Left lung (tissue), 10 donors: ENCODE data around the gene TBX3. TPM values are rescaled to one million over a fixed set of nuclear protein-coding genes. Genes with fewer than 3 reads are reported as not detected.

ENCODE experiments used
- ATAC-seq: fragments of 200-7000 bp; cut with Tn5 transposase; one replicate; pipeline ENCODE4 v1.9.1; 2020; ENCODE audit warnings: moderate library complexity
- DNase-seq, 4 donors: peaks; one replicate each; pipeline ENCODE4 v3.0.0-alpha.2; 2013 to 2020
- H3K27ac ChIP-seq, 2 donors: fragments of 200-600 bp; sonication (generic) in 1 of 2; one replicate each; pipeline versions ENCODE4 v1.5.0 to v1.8.0; 2020 to 2021
- H3K27me3 ChIP-seq, 2 donors: fragments of 200-600 bp; sonication (generic) in 1 of 2; one replicate each; pipeline versions ENCODE4 v1.5.0 to v1.8.0; 2020 to 2021
- H3K36me3 ChIP-seq, 2 donors: fragments of 200-600 bp; sonication (generic) in 1 of 2; one replicate each; pipeline versions ENCODE4 v1.5.0 to v1.8.0; 2020 to 2021
- H3K4me1 ChIP-seq, 2 donors: fragments of 200-600 bp; one replicate each; pipeline ENCODE4 v1.8.0; 2021
- H3K4me3 ChIP-seq, 2 donors: fragments of 200-600 bp; sonication (generic) in 1 of 2; one replicate each; pipeline versions ENCODE4 v1.5.0 to v1.8.0; 2020 to 2021; ENCODE audit warnings: mild to moderate bottlenecking in 1 of 2
- H3K9me3 ChIP-seq, 2 donors: fragments of 200-600 bp; sonication (generic) in 1 of 2; one replicate each; pipeline versions ENCODE4 v1.5.0 to v1.8.0; 2020 to 2021
- CTCF ChIP-seq, 2 donors: fragments of 200-600 bp; sonication (generic) in 1 of 2; IDR thresholded peaks; one replicate each; pipeline versions ENCODE4 v1.5.0 to v1.8.0; 2021; ENCODE audit warnings: antibody characterized with exemption in 2 of 2
- intact Hi-C, 2 donors: fragments of 100-400 bp; cut with DNase I; formaldehyde crosslinking; loops; one replicate each; pipeline versions ENCODE4 v1.11.2 to v1.14.2; 2022
- polyA plus RNA-seq, 6 donors: library from polyadenylated mRNA; unstranded; fragments of 120-200 nt; gene quantifications; one replicate each; pipeline ENCODE4 v1.2.1, GENCODE V29; 2013; ENCODE audit not compliant: insufficient read length in 6 of 6
- total RNA-seq, 2 donors: library from RNA; stranded (reverse); fragmentation: NEBNext Ultra II Directional; extraction: Animal tissue kit (Norgen Biotek cat#: 25700); gene quantifications; one replicate each; pipeline ENCODE4 v1.2.1, GENCODE V29; 2021
- donor health status: DM: no; HTN: yes; CAD: no.
- donor health status: DM: no; HTN: no; CAD: no.

The TBX3 gene
- total and polyA plus RNA-seq, 8 donors = 28.3 to 109 (median 104) TPM

GRCh38 chr12:114638790-114639435 is 45.1 kb downstream of the TBX3 start:
- Histone ChIP-seq H3K4me3 (no peak overlapping the region), H3K27ac (no peak overlapping the region), H3K36me3 (no peaks in the 10 kb centered on the region), H3K9me3 (no peaks in the 10 kb centered on the region), H3K4me1 (no peaks in the 10 kb centered on the region), H3K27me3 (no peaks in the 10 kb centered on the region)
- intact Hi-C loops = no loop called here
- TF ChIP-seq CTCF (IDR thresholded peaks at IDR 0.05) = no peak
- no peak for DNase-seq
- no peak for ATAC-seq

GRCh38 chr12:114636723-114637480 is 47.1 kb downstream of the TBX3 start:
- H3K36me3 ChIP-seq = no peaks in the 10 kb centered on the region
- H3K4me1 ChIP-seq = no peaks in the 10 kb centered on the region
- H3K9me3 ChIP-seq = no peaks in the 10 kb centered on the region
- no peak overlapping the region for H3K27ac ChIP-seq
- intact Hi-C loops = no loop called here
- TF ChIP-seq CTCF (IDR thresholded peaks at IDR 0.05) = no peak
- ATAC-seq (no peak), DNase-seq (no peak)
- H3K4me3 ChIP-seq = no peak overlapping the region
- H3K27me3 ChIP-seq = no peaks in the 10 kb centered on the region

- TF ChIP-seq CTCF (IDR thresholded peaks at IDR 0.05) = no peak
- Histone ChIP-seq H3K27ac (no peak overlapping the region), H3K36me3 (no peaks in the 10 kb centered on the region), H3K4me3 (no peak overlapping the region), H3K27me3 (no peaks in the 10 kb centered on the region), H3K9me3 (no peaks in the 10 kb centered on the region), H3K4me1 (no peaks in the 10 kb centered on the region)
- intact Hi-C loops = no loop called here
- ATAC-seq (no peak), DNase-seq (no peak)
These were observed 52.7 kb downstream of the TBX3 start for GRCh38 chr12:114631242-114631641.

- Histone ChIP-seq H3K4me3 (no peak overlapping the region), H3K4me1 (no peaks in the 10 kb centered on the region), H3K36me3 (no peaks in the 10 kb centered on the region), H3K27me3 (no peaks in the 10 kb centered on the region), H3K27ac (no peak overlapping the region), H3K9me3 (no peaks in the 10 kb centered on the region)
- intact Hi-C loops = loop anchor here in 1 of 2 donors (10.0 kb wide), 1 partner anchor 1287 kb away; no protein-coding TSS in a partner anchor
- TF ChIP-seq CTCF (IDR thresholded peaks at IDR 0.05) = no peak
- no peak for DNase-seq
- ATAC-seq = no peak
These were observed 55.8 kb downstream of the TBX3 start for GRCh38 chr12:114628199-114628598.

- no peak for TF ChIP-seq CTCF (IDR thresholded peaks at IDR 0.05)
- intact Hi-C loops = loop anchor here in 1 of 2 donors (10.0 kb wide), 1 partner anchor 1287 kb away; no protein-coding TSS in a partner anchor
- Histone ChIP-seq H3K27ac (no peak overlapping the region), H3K36me3 (no peaks in the 10 kb centered on the region), H3K4me1 (no peaks in the 10 kb centered on the region), H3K27me3 (no peaks in the 10 kb centered on the region), H3K4me3 (no peak overlapping the region), H3K9me3 (no peaks in the 10 kb centered on the region)
- no peak for ATAC-seq
- DNase-seq = no peak
These were observed 56.6 kb downstream of the TBX3 start for GRCh38 chr12:114627393-114627792.
